ENCODE results near the gene PALLD. TPM values are rescaled to one million over a fixed set of nuclear protein-coding genes. Genes with fewer than 3 reads are reported as not detected.

The PALLD gene
- polyA plus RNA-seq, 4 donors, result 85.8 to 252 (median 188) TPM

DNA sequence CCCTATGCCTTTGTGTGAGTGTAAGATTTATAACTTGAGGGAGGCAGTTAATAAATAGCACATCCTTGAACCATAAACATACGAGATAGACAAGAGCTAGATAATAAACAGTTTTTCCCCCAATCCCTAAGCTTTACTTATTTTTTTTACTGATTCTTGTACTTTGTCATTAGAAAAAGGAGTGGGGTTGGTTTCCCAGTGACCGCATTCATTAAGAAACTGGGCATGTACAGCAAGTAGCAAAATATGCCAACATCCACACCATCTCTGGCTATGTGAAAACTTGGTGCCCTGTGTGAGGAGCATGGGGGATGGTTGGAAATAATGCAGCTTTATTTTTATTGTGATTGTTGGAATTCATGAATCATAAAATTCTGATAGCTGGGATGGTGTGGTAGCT is 337.0 kb downstream of the PALLD start:
- no peak for DNase-seq (ENCODE audit: low read depth in 4 of 4, low spot score in 3 of 4)

DNA sequence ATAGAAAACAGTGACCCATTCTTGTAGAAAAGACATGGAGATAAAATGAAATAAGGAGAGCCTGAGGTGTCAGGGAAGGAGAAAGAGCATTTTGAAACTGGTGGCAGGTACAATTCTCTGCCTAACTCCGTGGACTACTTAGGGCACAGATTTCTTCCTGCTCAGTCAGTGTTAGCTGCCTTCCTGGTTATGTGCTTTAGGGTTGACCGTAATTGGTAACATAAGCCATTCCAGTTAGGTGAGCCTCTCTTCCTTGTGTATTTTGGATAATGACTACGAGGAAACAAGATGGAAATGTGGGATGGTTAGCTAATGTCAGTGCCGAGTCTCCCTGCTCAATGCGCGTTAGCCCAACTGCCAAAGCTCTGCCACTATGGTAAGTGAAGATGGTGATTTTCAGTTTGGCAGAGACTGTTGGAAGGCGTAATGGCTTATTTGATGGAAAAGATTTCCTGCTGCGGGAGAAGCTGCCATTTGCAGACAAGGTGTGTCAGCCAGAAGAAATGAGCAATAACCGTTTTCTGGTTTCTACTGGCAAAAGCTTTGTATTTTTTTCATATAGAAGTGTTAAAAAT is 339.1 kb downstream of the PALLD start:
- no peak for DNase-seq (ENCODE audit: low read depth in 4 of 4, low spot score in 3 of 4)

DNA sequence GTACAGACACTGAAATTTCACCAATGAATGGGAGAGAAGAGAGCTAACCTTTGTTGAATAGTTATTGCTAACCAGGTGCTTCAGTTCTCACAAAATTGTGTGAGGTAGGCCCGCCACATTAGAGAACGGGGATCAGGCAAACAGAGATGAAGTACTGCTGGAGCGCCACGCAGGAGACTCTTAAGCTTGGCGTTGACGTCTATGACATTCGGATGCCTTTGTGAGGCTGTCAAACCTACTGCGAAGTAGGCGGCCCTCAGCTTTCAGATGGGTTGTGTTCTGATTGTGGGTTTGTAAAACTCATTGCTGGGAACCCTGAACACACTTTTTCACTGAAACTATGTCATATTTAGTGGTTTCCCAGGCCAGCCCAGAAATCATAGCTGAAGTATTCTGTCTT is 339.6 kb downstream of the PALLD start:
- no peak for DNase-seq (ENCODE audit: low read depth in 4 of 4, low spot score in 3 of 4)

DNA sequence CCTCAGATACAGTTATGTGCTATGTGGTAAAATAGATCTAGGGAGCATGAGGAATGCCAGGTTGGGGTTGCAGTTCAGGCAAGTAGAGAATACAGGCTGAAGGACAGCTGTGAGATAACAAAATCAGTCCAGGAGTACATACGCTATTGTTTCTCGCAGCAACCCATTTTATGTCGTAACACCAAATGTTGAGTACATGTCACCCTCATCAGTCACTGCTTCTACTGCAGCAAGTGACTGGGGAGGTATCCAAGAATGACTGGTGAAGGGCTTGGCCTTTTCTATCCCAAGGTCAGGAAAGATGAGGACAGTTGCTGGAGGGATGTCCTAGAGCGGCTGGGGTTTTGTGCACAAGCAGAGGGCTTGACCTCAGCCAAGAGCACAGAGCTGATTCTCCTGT is 341.1 kb downstream of the PALLD start:
- DNase-seq (ENCODE audit: low read depth in 4 of 4, low spot score in 3 of 4), result no peak

DNA sequence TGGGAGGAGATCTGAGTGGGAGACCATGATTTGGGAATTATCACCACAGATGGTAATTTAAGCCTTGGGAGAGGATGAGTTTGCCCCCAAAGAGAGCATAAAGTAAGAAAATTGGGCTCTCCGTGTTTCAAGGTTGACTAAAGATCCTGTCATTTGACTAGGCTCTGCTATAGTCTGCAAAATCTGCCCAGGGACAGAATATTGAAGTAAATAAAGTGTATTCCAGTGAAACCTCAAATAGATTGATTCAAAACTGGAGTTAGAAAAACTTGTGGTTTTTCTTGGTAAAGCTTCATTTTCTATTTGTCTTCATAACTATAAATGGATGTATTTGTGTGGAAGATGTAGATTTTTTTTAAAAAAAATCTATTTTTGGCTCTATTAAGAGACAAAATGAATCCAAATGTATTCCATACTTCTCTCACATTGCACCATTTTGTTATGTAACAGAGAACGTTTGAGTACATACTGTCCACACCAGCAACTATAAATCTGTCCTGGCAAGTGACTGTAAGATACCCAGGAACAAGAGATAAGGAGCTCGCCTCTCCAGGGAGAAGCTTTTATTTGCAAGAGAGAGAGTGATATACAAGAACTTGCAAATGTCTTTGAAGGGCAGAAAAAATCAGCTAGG is 343.0 kb downstream of the PALLD start:
- no peak for DNase-seq (ENCODE audit: low read depth in 4 of 4, low spot score in 3 of 4)

DNA sequence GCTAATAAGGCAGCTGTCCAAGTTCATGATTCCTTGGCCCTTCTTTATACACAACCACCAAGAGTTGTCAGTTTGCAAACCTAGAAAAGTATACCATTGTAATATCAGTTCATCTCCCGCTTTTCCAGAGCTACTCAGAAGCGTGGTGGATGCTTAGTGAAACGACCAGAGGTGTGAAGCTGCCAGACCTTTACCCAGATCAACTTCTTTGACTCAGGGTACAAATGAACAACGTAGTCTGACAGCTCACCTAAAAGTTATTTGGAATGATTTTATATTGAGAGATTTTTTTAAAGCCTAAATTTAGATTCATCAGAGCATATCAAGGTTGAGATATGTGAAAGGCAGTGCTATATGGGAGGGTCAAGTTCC is 343.5 kb downstream of the PALLD start:
- DNase-seq (ENCODE audit: low read depth in 4 of 4, low spot score in 3 of 4), result no peak

DNA sequence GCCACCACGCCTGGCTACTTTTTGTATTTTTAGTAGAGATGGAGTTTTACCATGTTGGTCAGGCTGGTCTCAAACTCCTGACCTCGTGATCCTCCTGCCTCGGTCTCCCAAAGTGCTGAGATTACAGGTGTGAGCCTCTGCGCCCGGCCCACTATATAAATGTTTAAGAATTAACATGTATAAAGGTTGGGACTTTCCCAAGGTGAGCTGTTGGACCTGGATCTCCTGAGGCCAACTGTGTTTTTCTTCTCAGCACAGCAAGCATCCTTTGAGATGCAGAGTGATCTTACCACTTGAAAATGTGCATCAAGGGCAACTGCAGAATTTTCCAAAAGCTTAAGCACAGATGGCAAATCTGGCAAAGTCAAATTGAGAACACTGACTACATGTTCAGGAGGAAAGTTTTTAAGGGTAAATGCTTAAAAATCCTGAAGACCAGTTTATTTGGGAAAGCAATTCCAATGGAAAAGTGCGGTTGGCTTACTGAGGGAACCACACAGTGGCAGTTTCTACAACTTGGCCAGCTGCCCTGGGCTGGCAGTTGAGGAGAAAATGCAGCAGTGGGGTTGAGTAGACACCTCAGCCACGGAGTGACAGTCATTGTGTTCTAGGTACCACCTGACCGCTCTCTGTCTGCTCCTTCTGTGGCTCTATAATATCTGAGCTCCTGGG is 344.3 kb downstream of the PALLD start:
- DNase-seq (ENCODE audit: low read depth in 4 of 4, low spot score in 3 of 4), result no peak

DNA sequence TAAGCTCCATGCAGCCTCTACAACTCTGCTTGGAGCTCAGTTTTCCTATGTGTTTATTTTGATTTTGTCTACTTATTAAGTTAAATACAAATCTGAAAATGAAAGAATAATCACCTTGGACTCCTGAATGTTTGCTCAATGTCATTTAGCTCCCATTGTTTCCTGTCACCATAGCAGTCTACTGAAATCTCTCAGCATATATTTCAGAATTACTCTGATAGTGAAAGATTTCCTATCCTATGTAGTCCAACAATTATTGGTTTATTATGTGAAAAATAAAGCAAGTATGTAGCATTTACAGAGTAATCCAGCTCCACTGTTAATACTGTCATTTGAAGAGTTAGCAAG is 344.8 kb downstream of the PALLD start:
- no peak for DNase-seq (ENCODE audit: low read depth in 4 of 4, low spot score in 3 of 4)

DNA sequence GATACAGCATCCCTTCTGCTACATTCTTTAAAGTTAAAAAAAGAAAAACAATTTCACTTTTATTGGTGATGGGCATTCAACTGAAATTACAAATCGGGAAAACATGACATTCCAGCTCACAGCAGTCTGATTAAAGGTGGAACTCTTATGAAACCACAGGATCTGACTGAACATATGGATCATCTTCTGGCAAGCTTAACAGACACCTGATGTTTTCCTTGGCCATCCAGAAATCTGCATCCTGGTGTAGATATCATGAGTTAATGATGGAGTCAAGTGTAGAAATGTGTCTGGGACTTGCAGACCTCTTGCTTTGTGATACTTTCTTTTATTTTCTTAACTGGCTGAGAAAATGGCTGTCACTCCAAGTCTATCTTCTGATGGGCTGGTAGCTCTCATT is 345.3 kb downstream of the PALLD start:
- no peak for DNase-seq (ENCODE audit: low read depth in 4 of 4, low spot score in 3 of 4)

DNA sequence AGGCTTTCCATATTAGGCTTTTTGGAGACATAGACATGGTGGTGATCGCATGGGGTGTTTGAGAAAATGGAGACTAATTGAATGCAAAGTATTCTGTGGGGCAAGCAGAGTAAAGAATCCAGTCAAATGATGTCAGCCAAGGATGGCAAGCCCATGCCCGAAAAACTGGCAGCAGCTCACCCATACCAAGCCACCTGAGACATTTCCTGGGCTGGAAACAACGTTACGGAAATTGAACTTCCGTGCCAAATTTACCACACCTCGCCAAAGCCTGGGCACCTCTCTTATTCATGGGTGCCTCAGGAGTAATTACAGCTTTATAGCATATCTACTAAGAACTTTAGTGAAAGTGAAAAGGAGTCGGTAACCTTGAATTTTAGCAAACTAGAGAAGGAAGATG is 346.8 kb downstream of the PALLD start:
- DNase-seq (ENCODE audit: low read depth in 4 of 4, low spot score in 3 of 4), result no peak

DNA sequence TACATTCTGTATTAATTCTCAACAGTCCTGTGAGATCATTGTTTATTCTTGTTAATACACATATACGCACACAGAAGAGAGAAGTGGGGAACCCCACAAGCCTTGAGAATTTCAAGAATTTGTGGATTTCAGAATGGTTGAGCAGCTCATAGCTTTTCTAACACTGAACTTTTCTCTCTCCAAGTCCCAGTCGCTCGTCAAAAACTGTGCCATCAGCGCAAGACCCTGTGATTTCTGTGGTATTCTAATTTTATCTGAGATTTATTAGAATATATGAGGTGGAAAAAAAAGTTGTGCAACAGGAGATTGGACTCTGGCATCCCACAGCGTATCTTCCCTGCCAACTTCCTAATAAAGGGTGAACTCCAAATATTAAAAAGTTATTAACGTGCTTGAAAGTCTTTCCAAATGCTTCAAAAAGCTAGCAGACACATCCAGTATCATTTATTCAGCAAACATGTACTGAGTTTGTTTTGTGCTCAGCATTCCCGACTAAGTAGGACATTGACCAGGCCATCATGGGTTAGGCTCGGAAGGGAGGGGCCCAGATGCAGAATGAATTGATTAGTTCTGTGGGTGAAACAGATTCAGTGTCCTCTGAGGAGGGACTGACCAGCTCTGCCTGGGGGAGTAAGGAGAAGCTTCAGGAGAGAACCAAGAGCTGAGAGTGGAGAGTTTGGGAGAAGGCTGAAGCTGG is 347.6 kb downstream of the PALLD start:
- DNase-seq (ENCODE audit: low read depth in 4 of 4, low spot score in 3 of 4), result no peak

DNA sequence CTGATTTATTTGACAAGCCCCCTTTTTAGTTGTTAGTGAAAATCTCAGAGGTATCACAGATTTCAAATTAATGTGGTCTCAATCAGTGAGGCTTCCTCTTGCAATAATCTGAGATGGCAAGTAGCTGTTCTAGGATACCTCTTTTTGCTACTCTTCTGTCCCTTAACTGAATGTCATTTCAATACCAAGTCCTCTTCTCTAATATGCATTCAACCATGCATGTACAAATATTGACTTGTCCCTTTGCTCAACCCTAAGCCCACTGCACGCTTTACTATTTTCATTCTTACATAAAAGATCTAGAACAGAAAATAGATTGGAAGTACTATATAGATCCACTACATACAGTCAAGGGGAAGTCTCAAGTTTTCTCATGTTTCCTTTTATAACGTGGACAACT is 349.0 kb downstream of the PALLD start:
- no peak for DNase-seq (ENCODE audit: low read depth in 4 of 4, low spot score in 3 of 4)

DNA sequence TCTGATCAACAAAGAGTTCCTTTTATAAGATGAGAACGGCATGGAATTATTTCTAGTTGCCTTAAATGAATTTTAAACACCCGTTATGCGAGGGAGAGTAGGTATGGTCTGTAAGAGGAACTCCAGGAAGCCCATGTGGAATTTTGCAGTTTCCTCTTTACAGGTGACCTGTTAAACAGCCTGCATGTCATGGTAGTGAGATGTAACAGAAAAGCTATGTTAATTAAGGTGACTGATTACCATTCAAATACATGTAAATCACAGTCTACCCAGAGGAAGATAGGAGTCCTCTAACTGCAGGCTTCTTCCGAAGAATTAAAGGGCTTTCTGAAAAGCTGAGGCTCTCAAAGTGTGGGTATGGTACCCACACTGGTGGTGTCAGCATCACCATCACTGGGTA is 349.6 kb downstream of the PALLD start:
- DNase-seq (ENCODE audit: low read depth in 4 of 4, low spot score in 3 of 4), result no peak

DNA sequence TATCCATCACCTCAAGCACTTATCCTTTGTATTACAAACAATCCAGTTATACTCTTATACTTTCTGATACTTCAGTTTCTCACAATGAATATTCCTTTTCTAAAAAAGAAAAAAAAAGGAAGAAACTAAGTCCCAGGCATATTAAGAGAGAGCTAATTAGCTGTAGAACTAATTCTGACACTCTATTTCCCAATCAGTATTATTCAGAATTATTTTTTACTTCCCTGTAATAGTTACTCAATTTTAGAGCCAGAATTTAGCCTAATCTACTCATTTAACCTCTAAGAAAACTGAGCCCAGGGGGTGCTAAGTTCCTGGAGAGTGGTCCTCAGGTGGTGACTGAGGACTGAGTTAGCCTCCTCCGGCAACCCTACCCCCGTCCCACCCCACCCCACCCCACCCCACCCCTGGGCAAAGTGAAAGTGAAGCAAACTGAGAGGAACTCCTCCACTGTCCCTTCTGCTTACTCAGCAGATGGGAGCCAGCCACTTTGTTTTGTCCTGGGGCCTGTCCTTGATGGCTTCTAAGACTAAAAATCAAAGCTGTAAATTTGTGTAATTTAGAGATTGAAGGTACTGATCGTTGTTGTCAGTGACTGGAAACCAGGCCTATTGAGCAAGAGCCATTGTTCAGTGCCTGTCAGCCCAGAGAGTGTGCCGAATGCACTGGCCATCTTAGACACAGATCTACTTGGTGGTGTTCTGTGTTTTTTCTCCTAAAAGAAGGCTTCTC is 351.1 kb downstream of the PALLD start:
- DNase-seq (ENCODE audit: low read depth in 4 of 4, low spot score in 3 of 4), result no peak

DNA sequence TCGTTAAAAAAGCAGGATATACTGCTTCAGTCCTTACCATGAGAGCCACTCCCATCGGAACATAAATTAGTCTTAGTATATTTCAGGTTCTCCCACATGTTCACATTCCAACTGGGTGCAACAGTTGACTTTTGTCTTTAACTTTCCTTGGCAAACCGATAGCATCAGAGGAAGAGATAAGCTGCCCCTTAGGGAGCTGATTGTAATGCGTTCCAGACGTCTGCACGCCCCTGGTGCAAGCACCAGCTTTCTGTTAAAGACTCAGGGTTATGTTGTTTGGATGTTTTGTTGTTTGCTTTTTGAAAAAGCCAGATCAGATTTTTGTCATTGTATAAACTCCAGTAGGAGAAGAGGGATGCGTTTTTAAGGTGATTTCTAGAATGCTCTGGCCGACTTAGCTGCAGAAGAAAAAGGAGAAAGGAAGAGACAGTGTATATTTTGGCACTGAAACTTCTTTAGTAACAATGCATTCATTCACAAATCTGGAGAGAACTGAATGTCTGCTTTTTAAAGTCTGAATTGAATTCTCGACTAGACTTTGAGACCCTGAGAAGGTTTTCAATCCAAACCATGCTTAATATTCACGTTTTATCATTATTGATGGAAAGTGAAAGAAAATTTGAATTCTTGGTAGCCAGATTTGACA is 352.3 kb downstream of the PALLD start:
- DNase-seq (ENCODE audit: low read depth in 4 of 4, low spot score in 3 of 4), result no peak

DNA sequence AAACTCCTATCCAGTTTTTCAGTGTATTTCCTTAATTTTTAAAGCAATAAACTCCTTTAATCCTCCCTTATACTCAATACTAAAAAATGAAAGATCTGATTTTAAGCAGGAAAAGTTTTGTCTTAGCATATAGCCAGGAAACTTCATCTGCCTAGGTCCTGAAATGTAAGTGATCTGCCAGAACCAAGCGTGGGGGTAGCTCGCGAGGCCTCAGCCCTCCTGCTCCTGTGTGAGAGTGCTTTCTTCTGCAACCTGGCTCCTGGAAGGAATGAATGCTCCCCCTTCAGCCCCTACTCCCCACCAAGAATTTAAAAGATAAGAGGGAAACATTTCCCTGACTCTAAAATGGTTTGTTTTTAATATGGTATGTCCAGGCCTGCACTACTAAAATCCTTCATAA is 353.1 kb downstream of the PALLD start:
- no peak for DNase-seq (ENCODE audit: low read depth in 4 of 4, low spot score in 3 of 4)

DNA sequence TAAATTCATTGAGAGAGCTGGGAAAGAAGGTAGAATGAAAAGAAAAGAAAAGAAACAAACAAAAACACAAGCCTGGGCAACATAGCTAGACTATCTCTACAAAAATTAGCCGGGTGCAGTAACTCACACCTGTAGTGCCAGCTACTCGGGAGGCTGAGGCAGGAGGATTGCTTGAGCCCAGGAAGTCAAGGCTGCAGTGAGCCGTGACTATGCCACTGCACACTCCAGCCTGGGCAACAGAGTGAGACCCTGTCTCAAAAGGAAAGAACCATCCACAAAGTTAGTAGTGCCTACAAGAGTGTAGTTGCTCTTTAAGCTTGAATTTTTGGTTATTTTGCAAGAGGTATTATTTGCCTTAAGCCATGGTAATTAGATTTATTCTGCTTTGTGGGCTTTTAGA is 355.5 kb downstream of the PALLD start:
- DNase-seq (ENCODE audit: low read depth in 4 of 4, low spot score in 3 of 4), result no peak

DNA sequence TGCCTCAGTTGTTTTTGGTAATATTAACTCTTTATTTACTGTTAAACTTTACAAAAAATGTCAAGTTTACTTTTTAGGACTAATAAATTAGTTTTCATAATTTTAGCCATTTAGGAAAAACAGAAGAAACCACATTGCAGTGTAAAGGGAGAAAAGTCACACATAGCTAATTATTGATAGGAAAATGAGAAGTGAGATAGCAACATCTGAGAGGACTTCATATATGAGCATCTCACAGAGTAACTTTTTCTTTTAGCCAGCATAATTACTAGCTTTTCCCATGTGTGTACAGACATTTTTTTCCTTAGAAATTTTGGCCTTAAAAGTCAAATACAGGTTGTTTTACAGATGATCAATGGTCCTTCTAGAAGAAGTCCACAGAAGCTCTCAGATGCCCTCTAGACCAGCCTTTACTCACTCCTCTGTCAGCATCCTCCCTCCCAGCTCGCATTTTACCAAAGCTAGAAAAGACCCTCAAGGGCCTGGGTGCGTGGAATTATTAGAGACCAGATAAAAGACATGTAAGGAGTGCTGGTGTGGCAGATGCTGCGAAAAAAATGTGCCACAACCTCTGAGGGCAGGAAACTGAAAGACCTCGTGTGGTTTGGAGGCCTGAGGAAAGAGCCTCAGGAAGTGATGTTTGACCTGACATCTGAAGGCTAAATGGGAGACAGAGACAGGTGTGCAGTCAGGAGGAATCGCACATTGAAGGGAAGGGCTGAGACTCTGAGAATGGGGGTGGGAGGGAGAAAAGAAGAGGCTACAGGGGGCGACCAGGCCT is 356.3 kb downstream of the PALLD start:
- no peak for DNase-seq (ENCODE audit: low read depth in 4 of 4, low spot score in 3 of 4)

DNA sequence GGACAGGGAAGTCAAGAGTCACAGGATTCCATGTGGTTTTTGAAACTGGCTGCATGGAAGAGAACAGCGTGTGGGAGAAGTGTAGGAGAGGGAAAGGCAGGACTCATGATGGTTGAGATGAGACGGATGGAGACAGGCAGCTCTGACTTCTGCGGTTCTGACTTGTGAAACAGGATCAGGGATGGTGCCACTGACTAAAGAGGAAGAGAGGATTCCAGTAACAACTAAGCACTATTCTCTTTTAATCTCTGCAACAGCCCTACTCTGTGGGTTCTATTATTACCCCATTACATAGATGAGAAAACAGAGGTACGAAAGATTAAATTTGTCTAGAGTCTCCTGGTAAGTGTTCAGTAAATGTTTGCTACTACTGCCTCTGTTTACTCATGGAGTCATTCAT is 356.9 kb downstream of the PALLD start:
- DNase-seq (ENCODE audit: low read depth in 4 of 4, low spot score in 3 of 4), result no peak

DNA sequence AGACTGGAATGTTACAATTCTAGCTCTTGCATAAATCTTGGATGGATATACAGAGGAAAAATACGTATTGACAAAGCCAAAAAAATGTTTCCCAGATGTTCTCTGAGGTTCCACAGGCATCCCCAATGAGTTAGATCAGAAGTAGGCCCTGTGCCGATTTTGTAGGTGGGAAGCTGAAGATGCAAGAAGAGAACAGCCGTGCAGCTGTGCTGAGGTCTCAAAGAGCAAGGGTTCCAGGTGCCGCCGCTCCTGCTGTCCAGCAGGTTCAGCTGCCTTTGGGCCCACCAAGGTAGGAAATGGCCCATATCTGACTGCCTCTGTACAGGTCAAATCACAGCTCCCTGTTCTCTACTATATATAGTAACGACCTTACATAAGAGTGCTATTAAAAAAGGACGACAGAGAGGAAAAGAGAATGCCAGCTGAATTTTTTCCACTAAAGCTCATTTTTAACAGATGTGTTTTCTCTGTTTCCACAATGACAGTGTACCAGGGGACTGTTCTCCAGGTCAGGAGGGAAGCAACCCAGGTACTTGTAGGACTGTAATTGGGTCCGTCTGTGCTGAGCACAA is 357.6 kb downstream of the PALLD start:
- DNase-seq (ENCODE audit: low read depth in 4 of 4, low spot score in 3 of 4), result no peak
